Stimulated activated CD4-positive, alpha-beta T cell treated with anti-CD3 and anti-CD28 coated beads, Interleukin-12 subunit alpha, Interleukin-12 subunit beta, amount 100 ng/mL, for 4 hours (primary cell): ENCODE results near the gene GRIN3B.
"Not testable (repeated sequence)": the region's sequence is repeated elsewhere in the genome, so short reads cannot be mapped to it uniquely, and the experiment has no call there.

Source experiments
- DNase-seq: peaks from one replicate; pipeline ENCODE4 v3.0.0-alpha.2; 2020

The GRIN3B gene

DNA sequence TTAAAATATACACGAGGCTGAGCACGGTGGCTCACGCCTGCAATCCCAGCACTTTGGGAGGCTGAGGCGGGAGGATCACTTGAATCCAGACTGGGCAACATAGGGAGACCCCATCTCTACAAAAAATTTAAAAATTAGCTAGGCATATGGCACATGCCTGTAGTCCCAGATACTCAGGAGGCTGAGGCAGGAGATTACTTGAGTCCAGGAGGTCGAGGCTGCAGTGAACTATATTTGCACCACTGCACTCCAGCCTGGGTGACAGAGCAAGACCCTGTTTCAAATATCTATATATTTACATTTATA is 23.6 kb downstream of the GRIN3B start:
- not testable (repeated sequence) for DNase-seq

DNA sequence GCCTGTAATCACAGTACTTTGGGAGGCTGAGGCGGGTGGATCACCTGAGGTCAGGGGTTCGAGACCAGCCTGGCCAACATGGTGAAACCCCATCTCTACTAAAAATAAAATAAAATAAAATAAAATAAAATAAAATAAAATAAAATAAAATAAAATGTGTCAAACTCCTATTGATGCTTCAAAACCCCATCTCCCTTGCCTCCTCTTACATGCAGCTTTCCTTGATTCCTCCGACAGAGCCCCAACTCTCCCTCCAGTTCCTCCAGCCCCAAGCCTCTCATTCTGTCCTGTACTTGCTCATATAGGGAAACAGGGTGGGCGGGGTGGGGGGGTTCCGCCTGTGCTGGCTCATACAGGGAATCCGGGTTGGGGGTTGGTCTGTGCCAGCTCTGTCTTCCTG is 24.9 kb downstream of the GRIN3B start:
- DNase-seq: not testable (repeated sequence)

DNA sequence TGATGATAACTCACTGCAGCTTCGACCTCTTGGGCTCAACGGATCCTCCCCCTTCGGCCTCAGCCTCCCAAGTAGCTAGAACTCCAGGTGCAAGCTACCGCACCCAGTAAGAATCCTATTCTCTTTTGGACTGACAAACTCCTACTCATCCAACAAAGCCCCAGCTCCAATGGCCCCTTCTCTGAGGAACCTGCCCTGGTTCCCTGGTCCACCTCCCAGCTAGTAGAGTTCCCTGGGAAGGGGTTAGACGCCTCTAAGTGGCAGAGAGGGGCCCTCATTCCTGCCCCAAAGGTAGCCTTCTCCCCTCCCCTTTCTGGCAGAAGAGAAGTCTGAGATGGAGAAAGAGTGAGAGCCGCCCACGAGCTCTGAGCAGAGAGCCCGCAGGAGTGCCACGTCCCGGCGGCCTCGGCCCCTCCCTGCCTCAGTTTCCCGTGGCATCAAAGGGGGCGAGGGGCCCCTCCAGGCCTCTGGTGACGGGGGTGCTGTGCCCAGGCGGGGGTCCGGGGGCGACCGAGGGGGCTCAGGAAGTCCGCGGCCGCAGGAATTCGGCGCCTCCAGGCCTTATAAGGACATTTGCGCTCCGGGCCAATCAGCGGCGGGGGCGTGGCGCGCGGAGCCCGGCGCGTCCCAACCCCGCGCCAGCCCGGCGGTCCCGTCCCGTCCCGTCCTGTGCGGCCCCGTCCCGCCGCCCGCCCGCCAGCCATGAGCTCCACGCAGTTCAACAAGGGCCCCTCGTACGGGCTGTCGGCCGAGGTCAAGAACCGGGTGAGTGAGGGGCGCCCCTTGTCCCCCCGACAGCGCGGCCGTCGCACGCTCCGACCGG is 26.0 kb downstream of the GRIN3B start, which contains the start of gene CNN2:
Gene CNN2 (plus strand): TSS at position 649 of the 823 bp plus-strand sequence. CDS start 54 bp downstream, at position 703.
- DNase-seq: peak; percentile 69

DNA sequence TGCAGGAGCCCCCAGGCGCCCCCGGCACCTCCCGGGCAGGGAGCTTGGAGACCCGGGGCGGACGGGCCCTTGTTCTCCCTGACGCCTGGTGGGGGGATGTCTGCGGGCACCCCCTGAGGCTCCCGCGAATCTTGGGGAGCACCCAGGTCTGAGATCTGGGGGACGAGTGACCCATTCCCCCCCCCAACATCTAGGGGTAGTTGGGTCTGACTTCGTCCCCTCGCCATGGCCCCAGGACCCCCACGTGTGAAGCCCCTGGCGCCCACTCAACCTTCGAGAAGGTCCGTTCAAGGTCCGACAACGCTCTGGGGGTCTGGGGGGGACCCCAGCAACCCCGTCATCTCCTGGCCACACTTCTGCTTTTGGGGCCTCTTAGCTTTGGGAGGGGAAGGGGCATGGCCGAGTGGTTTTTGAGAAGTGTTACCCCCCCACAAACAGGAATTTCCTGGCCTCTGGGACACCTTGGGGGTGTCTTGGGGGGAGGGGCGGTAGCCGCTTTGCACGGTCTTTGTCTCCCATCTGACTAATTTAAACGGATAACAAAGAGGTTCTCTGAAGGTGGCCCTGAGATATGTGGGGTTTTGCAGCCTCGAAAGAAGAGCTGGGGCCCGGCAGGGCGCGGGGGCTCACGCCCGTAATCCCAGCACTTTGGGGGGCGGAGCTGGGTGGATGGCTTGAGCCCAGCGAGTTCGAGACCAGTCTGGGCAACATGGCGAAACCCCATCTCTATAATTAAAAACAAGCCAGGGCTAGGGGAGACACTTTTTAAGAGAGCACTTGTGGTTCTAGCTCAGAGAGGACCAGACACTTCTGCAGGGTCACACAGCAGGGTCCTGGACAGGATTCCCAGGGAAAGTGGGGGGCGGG is 26.8 kb downstream of the GRIN3B start:
- DNase-seq: no peak

DNA sequence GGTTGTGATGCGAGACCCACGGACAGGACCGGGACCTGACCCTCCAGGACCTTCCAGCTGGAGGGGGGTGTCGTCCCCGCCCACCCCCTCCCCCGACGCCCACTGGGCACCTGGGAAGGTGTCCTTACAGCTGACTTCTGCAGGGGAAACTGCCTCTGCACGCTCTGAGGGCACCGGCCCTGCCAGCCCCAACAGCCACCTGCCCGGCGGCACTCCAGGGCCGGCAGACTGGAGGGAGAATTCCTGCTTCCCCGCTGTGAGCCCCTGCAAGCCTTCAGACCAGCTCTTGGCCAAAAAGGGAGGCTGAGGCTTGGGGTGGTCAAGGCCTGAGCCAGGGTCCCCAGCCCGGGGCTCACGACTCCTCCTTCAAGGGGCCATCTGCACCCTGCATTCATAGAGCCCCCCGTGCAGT is 27.4 kb downstream of the GRIN3B start:
- no peak for DNase-seq

DNA sequence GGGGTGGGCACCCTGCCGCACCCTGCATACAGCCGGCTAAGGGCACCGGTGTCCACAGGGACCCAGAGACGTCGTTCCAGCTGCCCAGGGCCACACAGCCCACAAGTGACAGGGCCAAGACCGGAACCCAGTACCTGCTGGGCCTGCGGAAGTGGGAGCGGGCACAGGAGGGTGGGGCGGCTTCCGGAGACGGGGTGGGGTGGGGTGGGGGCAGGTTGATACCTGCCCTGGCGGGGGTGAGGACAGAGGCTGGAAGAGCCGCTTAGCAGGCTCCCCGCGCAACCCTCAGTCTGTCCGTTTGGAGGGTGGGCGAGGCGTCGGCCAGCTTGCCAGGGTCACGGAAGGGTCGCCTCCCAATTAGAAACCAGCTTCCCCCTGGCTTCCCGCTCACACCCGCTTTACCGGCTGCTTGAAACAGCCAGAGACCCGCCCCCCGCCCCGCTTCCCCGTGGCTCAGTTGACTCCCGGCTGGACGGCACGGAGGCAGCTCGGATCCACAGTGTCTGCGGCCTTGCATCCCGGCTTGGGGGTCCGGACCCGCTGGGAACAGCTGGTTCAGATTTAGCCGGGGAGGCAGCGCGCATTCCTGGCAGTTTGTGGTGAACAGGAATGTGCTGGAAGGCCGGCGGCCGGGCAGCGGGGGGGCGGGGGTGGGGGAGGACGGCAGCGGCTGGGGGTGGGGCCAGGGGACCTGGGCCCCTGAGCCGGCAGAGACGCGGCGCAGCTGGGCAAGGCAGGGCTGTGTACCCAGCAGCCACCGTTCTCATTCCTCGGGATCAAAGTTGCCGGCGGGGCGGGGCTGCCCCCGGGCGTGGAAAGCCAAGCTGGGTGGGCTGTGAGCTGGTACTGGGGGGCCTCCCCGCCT is 28.1 kb downstream of the GRIN3B start:
- peak; percentile 44 for DNase-seq

DNA sequence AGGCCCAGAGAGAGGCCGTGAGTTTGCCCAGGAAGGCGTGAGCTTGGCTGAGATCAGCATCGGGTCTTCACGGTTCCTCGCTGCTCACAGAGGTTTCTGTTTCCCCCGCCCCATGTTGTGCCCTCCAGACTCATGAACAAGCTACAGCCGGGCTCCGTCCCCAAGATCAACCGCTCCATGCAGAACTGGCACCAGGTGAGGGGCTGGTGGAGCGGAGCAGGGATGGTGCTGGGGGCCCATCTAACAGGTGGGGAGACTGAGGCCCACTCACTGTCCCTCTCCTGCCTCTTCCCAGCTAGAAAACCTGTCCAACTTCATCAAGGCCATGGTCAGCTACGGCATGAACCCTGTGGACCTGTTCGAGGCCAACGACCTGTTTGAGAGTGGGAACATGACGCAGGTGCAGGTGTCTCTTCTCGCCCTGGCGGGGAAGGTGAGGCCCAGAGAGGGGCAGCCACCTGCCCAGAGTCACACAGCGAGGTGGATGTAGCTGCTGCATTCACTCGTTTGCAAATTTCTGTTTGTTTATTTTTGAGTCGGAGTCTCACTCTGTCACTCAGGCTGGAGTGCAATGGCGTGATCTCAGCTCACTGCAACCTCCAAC is 32.1 kb downstream of the GRIN3B start:
- no peak for DNase-seq

DNA sequence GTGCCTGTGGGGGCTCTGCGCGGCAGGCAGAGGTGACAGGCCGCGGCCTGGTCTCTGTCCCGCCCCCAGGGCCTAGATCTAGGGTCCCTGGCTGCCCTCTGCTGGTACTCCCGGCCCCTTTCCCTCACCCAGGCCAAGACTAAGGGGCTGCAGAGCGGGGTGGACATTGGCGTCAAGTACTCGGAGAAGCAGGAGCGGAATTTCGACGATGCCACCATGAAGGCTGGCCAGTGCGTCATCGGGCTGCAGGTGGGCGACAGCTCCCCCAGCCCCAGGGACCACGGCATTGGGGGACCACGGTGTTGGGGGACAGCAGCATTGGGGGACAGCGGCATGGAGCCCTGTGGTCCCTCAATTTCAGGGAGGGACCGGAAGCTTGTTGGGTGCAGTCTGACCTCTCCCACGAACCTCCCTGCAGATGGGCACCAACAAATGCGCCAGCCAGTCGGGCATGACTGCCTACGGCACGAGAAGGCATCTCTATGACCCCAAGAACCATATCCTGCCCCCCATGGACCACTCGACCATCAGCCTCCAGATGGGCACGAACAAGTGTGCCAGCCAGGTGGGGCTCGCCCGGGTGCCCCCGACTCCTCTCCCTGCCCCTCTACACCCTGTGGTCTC is 35.9 kb downstream of the GRIN3B start:
- no peak for DNase-seq

DNA sequence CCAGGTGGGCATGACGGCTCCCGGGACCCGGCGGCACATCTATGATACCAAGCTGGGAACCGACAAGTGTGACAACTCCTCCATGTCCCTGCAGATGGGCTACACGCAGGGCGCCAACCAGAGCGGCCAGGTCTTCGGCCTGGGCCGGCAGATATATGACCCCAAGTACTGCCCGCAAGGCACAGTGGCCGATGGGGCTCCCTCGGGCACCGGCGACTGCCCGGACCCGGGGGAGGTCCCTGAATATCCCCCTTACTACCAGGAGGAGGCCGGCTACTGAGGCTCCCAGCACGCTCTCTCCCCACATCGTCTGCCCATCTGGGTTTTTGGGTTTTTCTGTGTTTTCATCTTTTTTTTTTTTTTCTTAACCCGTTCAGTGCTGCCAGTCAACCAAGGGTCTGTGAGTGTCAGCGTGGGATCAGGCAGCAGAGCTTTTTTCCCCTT is 37.4 kb downstream of the GRIN3B start:
- no peak for DNase-seq

DNA sequence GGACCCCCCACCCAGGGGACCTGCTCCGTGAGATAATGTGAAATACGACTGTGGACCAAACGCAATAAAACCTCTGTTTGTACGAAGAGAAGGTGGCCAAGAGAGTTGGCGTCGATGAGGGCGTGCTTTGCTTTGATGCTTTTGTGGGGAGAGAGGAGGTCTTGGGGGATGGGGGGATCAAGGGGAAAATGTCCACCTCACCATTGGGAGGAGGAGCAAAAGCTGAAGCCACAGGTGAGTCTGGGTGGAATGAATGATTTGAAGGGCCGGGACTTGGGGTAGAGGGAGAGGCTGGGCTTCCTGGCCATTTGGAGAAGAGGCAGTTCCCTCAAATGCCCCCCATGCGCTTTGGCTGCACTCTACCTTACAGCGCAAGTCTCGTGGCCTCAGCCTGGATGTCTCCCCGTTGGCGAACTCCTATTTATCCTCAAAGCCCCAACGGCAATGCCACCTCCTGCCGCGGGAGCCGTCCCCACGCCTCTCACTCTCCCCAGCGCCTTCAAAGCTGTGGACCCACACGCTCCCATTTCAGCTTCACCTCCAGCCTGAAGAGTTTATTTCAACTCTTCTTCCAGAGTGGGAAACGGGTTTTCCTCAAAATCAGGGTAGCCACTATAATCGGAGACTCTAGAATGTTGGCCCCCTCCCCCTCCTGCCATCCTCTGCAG is 38.9 kb downstream of the GRIN3B start:
- DNase-seq: no peak

DNA sequence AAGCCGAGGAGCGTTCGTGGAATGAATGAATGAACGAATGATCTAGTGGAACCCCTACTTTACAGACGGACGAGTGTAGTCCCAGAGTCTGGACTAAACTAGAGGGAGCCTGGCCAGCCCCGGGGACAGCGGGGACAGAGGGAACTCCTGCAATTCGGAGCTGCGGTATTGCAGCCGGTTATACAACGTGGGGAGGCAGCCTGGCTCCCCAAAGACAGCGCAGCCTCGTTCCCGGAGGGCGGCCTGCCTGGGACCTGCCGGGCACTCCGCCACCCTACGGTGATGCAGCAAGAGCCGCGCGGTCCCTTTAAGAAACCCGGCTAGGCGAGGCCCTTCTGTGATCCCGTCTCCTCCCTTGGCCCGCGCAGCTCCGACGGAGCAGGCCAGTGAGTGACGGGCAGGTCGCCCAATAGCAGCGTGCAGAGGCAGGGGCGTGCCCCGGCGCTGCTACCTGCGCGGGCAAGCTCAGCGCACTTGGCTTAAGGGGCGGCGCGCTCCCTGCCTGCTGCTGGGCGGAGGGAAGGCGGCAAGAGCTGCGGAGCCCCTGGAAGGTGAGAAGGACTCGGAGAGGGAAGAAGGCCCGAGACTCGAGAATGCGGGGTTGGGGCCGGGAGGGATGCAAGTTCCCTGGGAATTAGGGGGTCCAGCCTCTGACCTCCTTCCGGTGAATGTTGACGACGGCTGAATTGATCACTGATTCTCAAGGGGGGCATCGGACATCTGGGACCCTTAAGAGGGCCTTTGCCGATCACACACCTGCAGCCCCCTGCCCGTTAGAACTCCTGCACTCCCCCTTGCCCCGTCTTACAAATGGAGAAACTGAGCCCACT is 39.6 kb downstream of the GRIN3B start, which contains the start of gene ABCA7:
Gene ABCA7 (plus strand): TSS at position 462 of the 830 bp plus-strand sequence. CDS start 1,255 bp downstream, outside the sequence.
- DNase-seq: peak; percentile 100

DNA sequence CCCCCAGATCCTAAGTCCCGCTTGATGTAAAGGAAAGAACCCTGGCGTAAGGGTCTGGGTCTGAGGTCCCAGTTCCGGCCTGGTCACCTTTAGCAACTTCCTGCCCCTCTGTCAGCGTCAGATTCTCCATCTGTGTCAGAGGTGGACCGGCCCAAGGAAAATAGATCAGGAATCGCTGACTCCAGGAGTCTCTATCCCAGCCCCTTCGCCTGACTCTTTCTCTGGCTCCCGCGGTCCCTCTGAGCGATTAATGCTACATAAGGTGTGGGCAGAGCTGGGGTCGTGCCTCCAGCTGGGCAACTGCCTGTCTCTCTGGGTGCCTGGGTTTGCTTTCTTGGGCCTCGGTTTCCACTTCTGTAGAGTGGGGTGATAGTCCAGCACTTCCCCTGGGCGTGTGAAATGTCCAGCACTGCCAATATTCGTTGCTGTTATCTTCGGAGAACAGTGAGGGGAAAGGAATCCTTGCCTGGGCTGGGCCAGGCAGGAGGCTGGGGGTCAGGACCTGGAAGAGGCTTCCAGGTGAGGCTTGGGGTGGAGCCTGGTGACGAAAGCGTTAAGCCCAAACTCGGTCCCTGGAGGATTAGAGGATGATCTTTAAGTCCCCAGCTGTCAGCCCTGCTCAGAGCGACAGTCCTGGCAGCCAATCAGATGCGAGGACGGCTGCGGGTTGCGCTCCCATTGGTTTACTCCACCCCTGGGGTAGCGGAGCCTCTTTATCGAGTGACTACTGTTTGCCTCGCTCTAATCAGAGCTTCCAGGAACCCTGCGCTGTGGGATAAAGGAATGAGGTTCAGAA is 40.5 kb downstream of the GRIN3B start:
- DNase-seq: peak; percentile 85

DNA sequence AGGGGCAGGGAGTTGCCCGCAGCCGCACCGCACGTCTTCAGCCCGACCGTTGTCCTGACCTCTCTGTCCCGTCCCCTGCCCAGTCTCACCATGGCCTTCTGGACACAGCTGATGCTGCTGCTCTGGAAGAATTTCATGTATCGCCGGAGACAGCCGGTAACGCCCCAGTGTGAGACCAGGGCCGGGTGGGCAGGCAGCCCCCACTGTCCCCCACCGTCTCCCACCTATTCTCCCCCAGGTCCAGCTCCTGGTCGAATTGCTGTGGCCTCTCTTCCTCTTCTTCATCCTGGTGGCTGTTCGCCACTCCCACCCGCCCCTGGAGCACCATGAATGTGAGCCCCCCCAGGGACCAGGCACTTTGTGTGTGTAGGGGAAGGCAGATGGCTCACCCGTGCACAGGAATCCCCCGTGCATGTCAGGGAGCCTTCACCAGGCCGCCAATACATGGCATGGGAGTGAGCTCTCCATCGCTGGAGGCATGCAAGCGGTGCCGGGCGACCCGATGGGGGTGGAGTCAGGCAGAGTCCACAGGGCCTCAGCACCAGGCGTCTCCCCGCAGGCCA is 41.1 kb downstream of the GRIN3B start:
- DNase-seq: no peak

DNA sequence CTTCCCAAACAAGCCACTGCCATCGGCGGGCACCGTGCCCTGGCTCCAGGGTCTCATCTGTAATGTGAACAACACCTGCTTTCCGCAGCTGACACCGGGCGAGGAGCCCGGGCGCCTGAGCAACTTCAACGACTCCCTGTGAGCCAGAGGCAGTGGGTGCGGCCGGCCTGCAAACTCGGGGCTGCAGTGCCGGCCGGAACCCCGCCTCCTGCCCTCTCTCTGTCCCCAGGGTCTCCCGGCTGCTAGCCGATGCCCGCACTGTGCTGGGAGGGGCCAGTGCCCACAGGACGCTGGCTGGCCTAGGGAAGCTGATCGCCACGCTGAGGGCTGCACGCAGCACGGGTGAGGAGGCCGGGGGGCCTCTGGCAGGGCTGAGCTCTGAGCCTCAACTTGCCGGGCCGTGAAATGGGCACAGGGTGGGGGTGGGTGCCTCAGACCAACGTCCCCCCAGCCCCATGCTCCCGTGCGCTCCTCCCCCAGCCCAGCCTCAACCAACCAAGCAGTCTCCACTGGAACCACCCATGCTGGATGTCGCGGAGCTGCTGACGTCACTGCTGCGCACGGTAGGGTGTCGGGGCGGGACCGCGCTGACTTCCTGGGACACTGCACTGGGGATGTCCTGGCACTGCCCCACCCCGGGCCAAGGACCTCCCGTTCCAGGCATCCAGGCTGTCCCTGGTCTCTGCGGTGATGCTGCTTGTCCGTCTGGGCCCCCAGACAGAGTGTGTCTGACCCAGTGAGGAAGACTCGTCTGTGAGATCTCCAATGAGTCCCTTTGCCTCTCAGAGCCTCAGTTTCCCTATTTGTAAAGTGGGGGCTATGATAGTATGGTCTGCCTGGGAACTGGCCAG is 41.8 kb downstream of the GRIN3B start:
- DNase-seq: no peak

DNA sequence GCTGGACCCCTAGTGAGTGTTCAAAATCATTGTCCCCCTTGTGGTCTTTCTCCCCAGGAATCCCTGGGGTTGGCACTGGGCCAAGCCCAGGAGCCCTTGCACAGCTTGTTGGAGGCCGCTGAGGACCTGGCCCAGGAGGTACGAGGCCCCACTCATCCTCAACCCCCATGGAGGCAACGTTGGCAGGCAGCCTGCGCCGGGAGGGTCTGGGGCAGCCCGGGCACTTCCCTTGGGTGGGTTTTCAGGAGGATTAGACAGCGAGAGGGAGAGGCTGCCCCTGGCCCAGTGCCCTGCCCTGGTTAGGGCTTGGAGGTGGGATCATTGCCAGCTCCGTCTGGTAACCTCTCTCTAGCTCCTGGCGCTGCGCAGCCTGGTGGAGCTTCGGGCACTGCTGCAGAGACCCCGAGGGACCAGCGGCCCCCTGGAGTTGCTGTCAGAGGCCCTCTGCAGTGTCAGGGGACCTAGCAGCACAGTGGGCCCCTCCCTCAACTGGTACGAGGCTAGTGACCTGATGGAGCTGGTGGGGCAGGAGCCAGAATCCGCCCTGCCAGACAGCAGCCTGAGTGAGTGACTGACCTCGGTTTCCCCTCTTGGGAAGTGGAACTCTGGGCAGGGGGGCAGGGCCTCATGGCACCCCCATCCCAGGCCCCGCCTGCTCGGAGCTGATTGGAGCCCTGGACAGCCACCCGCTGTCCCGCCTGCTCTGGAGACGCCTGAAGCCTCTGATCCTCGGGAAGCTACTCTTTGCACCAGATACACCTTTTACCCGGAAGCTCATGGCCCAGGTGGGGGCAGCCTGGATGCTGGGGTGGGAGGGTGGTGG is 42.7 kb downstream of the GRIN3B start:
- no peak for DNase-seq

DNA sequence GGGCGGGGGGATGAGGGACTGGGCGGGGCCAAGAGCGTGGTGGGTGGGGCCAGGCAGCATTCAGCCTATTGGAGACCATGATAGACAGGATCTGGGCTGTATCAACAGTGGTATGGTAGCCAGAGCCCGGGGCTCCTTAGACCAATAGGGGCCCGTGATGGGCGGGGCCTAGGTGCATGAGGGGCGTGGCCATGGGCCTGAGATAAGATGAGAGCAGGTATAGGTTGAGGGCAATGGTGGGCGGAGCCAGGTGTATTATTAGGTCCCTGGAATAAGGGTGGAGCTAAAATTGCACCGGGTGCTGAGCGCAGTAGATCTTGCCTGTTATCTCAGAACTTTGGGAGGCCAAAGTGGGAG is 45.0 kb downstream of the GRIN3B start:
- no peak for DNase-seq

DNA sequence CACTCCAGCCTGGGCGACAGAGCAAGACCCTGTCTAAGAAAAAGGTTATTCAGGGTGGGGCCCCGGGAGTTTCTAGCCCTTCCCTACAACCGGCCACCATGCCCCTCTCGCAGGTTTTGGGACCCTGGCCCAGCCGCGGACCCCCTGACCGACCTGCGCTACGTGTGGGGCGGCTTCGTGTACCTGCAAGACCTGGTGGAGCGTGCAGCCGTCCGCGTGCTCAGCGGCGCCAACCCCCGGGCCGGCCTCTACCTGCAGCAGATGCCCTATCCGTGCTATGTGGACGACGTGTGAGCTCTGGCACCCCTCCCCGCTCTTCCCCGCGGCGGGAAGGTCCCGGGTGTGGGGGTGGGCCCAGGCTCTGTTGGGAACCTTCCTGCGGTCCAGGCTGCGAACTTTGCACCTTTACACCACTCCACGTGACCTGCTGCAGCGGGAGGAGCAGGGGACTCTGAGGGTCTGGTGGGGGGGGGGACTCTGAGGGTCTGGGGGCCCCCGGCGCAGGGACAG is 46.0 kb downstream of the GRIN3B start:
- no peak for DNase-seq
